ENCODE results near the gene SEPTIN10. TPM values are rescaled to one million over a fixed set of nuclear protein-coding genes. Genes with fewer than 3 reads are reported as not detected.

Gene SEPTIN10
- total and polyA plus RNA-seq, 4 experiments from 2014 or later: 2.5 to 5.7 (median 4.2) TPM

GRCh38 chr2:109529532-109530449 lies 84.0 kb downstream of the SEPTIN10 start:
- Histone ChIP-seq H3K4me3 (ENCODE audit: low read length in 2 of 2) (no peak overlapping the region), H3K27me3 (ENCODE audit: insufficient read depth, low read length) (no peaks in the 10 kb centered on the region), H3K27ac (ENCODE audit: low read depth, low read length) (no peak overlapping the region), H3K4me1 (ENCODE audit: insufficient read depth, low read length) (no peaks in the 10 kb centered on the region), H3K9me3 (ENCODE audit: control insufficient read depth in 1 of 2, low read length in 2 of 2) (no peaks in the 10 kb centered on the region), H3K36me3 (ENCODE audit: insufficient read depth, low read length) (no peaks in the 10 kb centered on the region)
- DNase-seq: no peak
- CTCF ChIA-PET (ENCODE audit: partially characterized antibody): interaction anchor here (0.6 kb wide), 1 partner anchor 606 kb away, joined by 3 read pairs; no protein-coding TSS in a partner anchor
- no peak overlapping the region for H3K4me3 Mint-ChIP-seq
- POLR2A ChIA-PET (ENCODE audit: partially characterized antibody): no interaction called here
- intact Hi-C loops (cut with micrococcal nuclease): no loop called here
- H3K9me3 Mint-ChIP-seq: no peaks in the 10 kb centered on the region
- no peak overlapping the region for H3K27ac Mint-ChIP-seq
- H3K27me3 Mint-ChIP-seq: peaks cover 11 to 32% of the 10 kb centered on the region in 2 donors
- no peaks in the 10 kb centered on the region for H3K4me1 Mint-ChIP-seq
- no peaks in the 10 kb centered on the region for H3K36me3 Mint-ChIP-seq

- H3K27ac Mint-ChIP-seq: no peak overlapping the region
- H3K9me3 Mint-ChIP-seq: no peaks in the 10 kb centered on the region
- Histone ChIP-seq H3K27me3 (ENCODE audit: insufficient read depth, low read length) (no peaks in the 10 kb centered on the region), H3K36me3 (ENCODE audit: insufficient read depth, low read length) (no peaks in the 10 kb centered on the region), H3K4me1 (ENCODE audit: insufficient read depth, low read length) (no peaks in the 10 kb centered on the region), H3K4me3 (ENCODE audit: low read length in 2 of 2) (no peak overlapping the region), H3K27ac (ENCODE audit: low read depth, low read length) (no peak overlapping the region), H3K9me3 (ENCODE audit: control insufficient read depth in 1 of 2, low read length in 2 of 2) (no peaks in the 10 kb centered on the region)
- H3K36me3 Mint-ChIP-seq: no peaks in the 10 kb centered on the region
- H3K4me3 Mint-ChIP-seq: no peak overlapping the region
- H3K27me3 Mint-ChIP-seq: peaks cover 11 to 32% of the 10 kb centered on the region in 2 donors
- no peaks in the 10 kb centered on the region for H3K4me1 Mint-ChIP-seq
- intact Hi-C loops (cut with micrococcal nuclease): no loop called here
- POLR2A ChIA-PET (ENCODE audit: partially characterized antibody): no interaction called here
- CTCF ChIA-PET (ENCODE audit: partially characterized antibody): no interaction called here
- DNase-seq: no peak
Observed at GRCh38 chr2:109528811-109529501, 84.8 kb downstream of the SEPTIN10 start.

GRCh38 chr2:109527846-109528705 lies 85.7 kb downstream of the SEPTIN10 start:
- no peaks in the 10 kb centered on the region for H3K27me3 ChIP-seq (ENCODE audit: insufficient read depth, low read length)
- no peak for DNase-seq
- no peaks in the 10 kb centered on the region for H3K9me3 ChIP-seq (ENCODE audit: control insufficient read depth in 1 of 2, low read length in 2 of 2)
- H3K36me3 ChIP-seq (ENCODE audit: insufficient read depth, low read length): no peaks in the 10 kb centered on the region
- ChIA-PET POLR2A (ENCODE audit: partially characterized antibody) (no interaction called here), CTCF (ENCODE audit: partially characterized antibody) (no interaction called here)
- H3K27ac ChIP-seq (ENCODE audit: low read depth, low read length): no peak overlapping the region
- no peaks in the 10 kb centered on the region for H3K36me3 Mint-ChIP-seq
- no peaks in the 10 kb centered on the region for H3K9me3 Mint-ChIP-seq
- no peak overlapping the region for H3K4me3 Mint-ChIP-seq
- H3K4me3 ChIP-seq (ENCODE audit: low read length in 2 of 2): no peak overlapping the region
- no peaks in the 10 kb centered on the region for H3K4me1 Mint-ChIP-seq
- peaks cover 11 to 29% of the 10 kb centered on the region in 2 donors for H3K27me3 Mint-ChIP-seq
- H3K27ac Mint-ChIP-seq: no peak overlapping the region
- intact Hi-C loops (cut with micrococcal nuclease): no loop called here
- H3K4me1 ChIP-seq (ENCODE audit: insufficient read depth, low read length): no peaks in the 10 kb centered on the region

- no peak overlapping the region for H3K27ac ChIP-seq (ENCODE audit: low read depth, low read length)
- no peaks in the 10 kb centered on the region for H3K27me3 ChIP-seq (ENCODE audit: insufficient read depth, low read length)
- ChIA-PET CTCF (ENCODE audit: partially characterized antibody) (no interaction called here), POLR2A (ENCODE audit: partially characterized antibody) (no interaction called here)
- DNase-seq: no peak
- H3K36me3 ChIP-seq (ENCODE audit: insufficient read depth, low read length): no peaks in the 10 kb centered on the region
- intact Hi-C loops (cut with micrococcal nuclease): no loop called here
- Mint-ChIP-seq H3K4me3 (no peak overlapping the region), H3K9me3 (no peaks in the 10 kb centered on the region), H3K36me3 (no peaks in the 10 kb centered on the region), H3K4me1 (no peaks in the 10 kb centered on the region), H3K27me3 (peaks cover 10 to 22% of the 10 kb centered on the region in 2 donors), H3K27ac (no peak overlapping the region)
- no peak overlapping the region for H3K4me3 ChIP-seq (ENCODE audit: low read length in 2 of 2)
- no peaks in the 10 kb centered on the region for H3K4me1 ChIP-seq (ENCODE audit: insufficient read depth, low read length)
- no peaks in the 10 kb centered on the region for H3K9me3 ChIP-seq (ENCODE audit: control insufficient read depth in 1 of 2, low read length in 2 of 2)
Observed at GRCh38 chr2:109527079-109527478, 86.7 kb downstream of the SEPTIN10 start.

GRCh38 chr2:109526442-109526970 lies 87.3 kb downstream of the SEPTIN10 start:
- Histone ChIP-seq H3K4me1 (ENCODE audit: insufficient read depth, low read length) (no peaks in the 10 kb centered on the region), H3K27me3 (ENCODE audit: insufficient read depth, low read length) (no peaks in the 10 kb centered on the region), H3K9me3 (ENCODE audit: control insufficient read depth in 1 of 2, low read length in 2 of 2) (no peaks in the 10 kb centered on the region), H3K36me3 (ENCODE audit: insufficient read depth, low read length) (no peaks in the 10 kb centered on the region), H3K27ac (ENCODE audit: low read depth, low read length) (no peak overlapping the region), H3K4me3 (ENCODE audit: low read length in 2 of 2) (no peak overlapping the region)
- H3K4me1 Mint-ChIP-seq: no peaks in the 10 kb centered on the region
- POLR2A ChIA-PET (ENCODE audit: partially characterized antibody): no interaction called here
- no peaks in the 10 kb centered on the region for H3K36me3 Mint-ChIP-seq
- CTCF ChIA-PET (ENCODE audit: partially characterized antibody): interaction anchor here (1.4 kb wide), 1 partner anchor 16 kb away, joined by 7 read pairs; no protein-coding TSS in a partner anchor
- DNase-seq: no peak
- H3K4me3 Mint-ChIP-seq: no peak overlapping the region
- H3K9me3 Mint-ChIP-seq: no peaks in the 10 kb centered on the region
- intact Hi-C loops (cut with micrococcal nuclease): no loop called here
- H3K27me3 Mint-ChIP-seq: peaks cover 9 to 17% of the 10 kb centered on the region in 2 donors
- no peak overlapping the region for H3K27ac Mint-ChIP-seq

- Mint-ChIP-seq H3K36me3 (no peaks in the 10 kb centered on the region), H3K27ac (no peak overlapping the region), H3K9me3 (no peaks in the 10 kb centered on the region), H3K27me3 (peaks cover 9 to 16% of the 10 kb centered on the region in 2 donors), H3K4me3 (no peak overlapping the region), H3K4me1 (no peaks in the 10 kb centered on the region)
- Histone ChIP-seq H3K36me3 (ENCODE audit: insufficient read depth, low read length) (no peaks in the 10 kb centered on the region), H3K4me3 (ENCODE audit: low read length in 2 of 2) (no peak overlapping the region), H3K27me3 (ENCODE audit: insufficient read depth, low read length) (no peaks in the 10 kb centered on the region), H3K9me3 (ENCODE audit: control insufficient read depth in 1 of 2, low read length in 2 of 2) (no peaks in the 10 kb centered on the region), H3K4me1 (ENCODE audit: insufficient read depth, low read length) (no peaks in the 10 kb centered on the region), H3K27ac (ENCODE audit: low read depth, low read length) (no peak overlapping the region)
- intact Hi-C loops (cut with micrococcal nuclease): no loop called here
- no peak for DNase-seq
- CTCF ChIA-PET (ENCODE audit: partially characterized antibody): interaction anchor here (1.4 kb wide), 1 partner anchor 15 kb away, joined by 7 read pairs; no protein-coding TSS in a partner anchor
- POLR2A ChIA-PET (ENCODE audit: partially characterized antibody): no interaction called here
Observed at GRCh38 chr2:109525836-109526235, 87.9 kb downstream of the SEPTIN10 start.
